Karpas-422 (cell line): ENCODE measurements around the gene SORBS1. TPM values are rescaled to one million over a fixed set of nuclear protein-coding genes. Genes with fewer than 3 reads are reported as not detected.

Experiments used
- DNase-seq: peaks from one replicate; pipeline ENCODE4 v3.0.0-alpha.2; 2015
- H2AFZ ChIP-seq: fragments of 200-600 bp; sonication (generic); 2 replicates; pipeline ENCODE4 v1.6.1; 2014; ENCODE audit warnings: antibody characterized with exemption, low read length, mixed read lengths
- H3K27ac ChIP-seq: fragments of 200-600 bp; sonication (generic); 2 replicates; pipeline ENCODE4 v1.5.1; 2014; ENCODE audit warnings: mild to moderate bottlenecking, low read length, moderate library complexity
- H3K27me3 ChIP-seq: fragments of 200-600 bp; sonication (generic); 2 replicates; pipeline ENCODE4 v1.6.1; 2014; ENCODE audit warnings: low read length, mixed read lengths
- H3K36me3 ChIP-seq: fragments of 200-600 bp; sonication (generic); 2 replicates; pipeline ENCODE4 v1.6.1; 2014; ENCODE audit warnings: low read length, mixed read lengths; ENCODE audit not compliant: insufficient read depth
- H3K4me1 ChIP-seq: fragments of 200-600 bp; sonication (generic); 2 replicates; pipeline ENCODE4 v1.6.1; 2014; ENCODE audit warnings: mild to moderate bottlenecking, low read length, mixed read lengths
- H3K4me2 ChIP-seq: fragments of 200-600 bp; sonication (generic); 2 replicates; pipeline ENCODE4 v1.6.1; 2014; ENCODE audit warnings: low read length, low read depth, mild to moderate bottlenecking; ENCODE audit not compliant: poor library complexity, severe bottlenecking
- H3K4me3 ChIP-seq: fragments of 200-600 bp; sonication (generic); 2 replicates; pipeline ENCODE4 v1.5.1; 2014; ENCODE audit warnings: mild to moderate bottlenecking, antibody characterized with exemption, low read length, mixed read lengths
- H3K79me2 ChIP-seq: fragments of 200-600 bp; sonication (generic); 2 replicates; pipeline ENCODE4 v1.6.1; 2014; ENCODE audit warnings: mild to moderate bottlenecking, low read length, mixed read lengths
- H3K9ac ChIP-seq: fragments of 200-600 bp; sonication (generic); 2 replicates; pipeline ENCODE4 v1.6.0; 2014; ENCODE audit warnings: low read length
- H3K9me2 ChIP-seq: fragments of 200-600 bp; sonication (generic), shearing (Covaris generic); replicated peaks from 2 replicates; pipeline ENCODE4 v1.6.0; 2014; ENCODE audit warnings: mild to moderate bottlenecking, low read length, moderate library complexity; ENCODE audit not compliant: insufficient read depth
- H3K9me3 ChIP-seq: fragments of 300-700, 200-600 bp; sonication (generic); 2 replicates; pipeline ENCODE4 v1.6.1; 2014; ENCODE audit warnings: low read length, mixed read lengths
- H4K20me1 ChIP-seq: fragments of 200-600 bp; sonication (generic); 2 replicates; pipeline ENCODE4 v1.6.1; 2014; ENCODE audit warnings: mild to moderate bottlenecking, antibody characterized with exemption, low read length, low read depth; ENCODE audit not compliant: insufficient read depth
- total RNA-seq: library from RNA; depleted of rRNA; stranded (reverse); fragments of >200 nt; shearing (Covaris generic); gene quantifications from 2 replicates; pipeline ENCODE4 v1.2.3, GENCODE V29; 2014; ENCODE audit warnings: low replicate concordance

SORBS1 gene
- total RNA-seq, 1 experiment from 2014 or later, result 0.15 TPM

- no peak for DNase-seq
- peak overlapping the region; percentile 45; the same call in 1 of the 2 replicates for H3K4me3 ChIP-seq
These were observed 650 bp upstream of the SORBS1 start for GRCh38 chr10:95561864-95562177.

DNA sequence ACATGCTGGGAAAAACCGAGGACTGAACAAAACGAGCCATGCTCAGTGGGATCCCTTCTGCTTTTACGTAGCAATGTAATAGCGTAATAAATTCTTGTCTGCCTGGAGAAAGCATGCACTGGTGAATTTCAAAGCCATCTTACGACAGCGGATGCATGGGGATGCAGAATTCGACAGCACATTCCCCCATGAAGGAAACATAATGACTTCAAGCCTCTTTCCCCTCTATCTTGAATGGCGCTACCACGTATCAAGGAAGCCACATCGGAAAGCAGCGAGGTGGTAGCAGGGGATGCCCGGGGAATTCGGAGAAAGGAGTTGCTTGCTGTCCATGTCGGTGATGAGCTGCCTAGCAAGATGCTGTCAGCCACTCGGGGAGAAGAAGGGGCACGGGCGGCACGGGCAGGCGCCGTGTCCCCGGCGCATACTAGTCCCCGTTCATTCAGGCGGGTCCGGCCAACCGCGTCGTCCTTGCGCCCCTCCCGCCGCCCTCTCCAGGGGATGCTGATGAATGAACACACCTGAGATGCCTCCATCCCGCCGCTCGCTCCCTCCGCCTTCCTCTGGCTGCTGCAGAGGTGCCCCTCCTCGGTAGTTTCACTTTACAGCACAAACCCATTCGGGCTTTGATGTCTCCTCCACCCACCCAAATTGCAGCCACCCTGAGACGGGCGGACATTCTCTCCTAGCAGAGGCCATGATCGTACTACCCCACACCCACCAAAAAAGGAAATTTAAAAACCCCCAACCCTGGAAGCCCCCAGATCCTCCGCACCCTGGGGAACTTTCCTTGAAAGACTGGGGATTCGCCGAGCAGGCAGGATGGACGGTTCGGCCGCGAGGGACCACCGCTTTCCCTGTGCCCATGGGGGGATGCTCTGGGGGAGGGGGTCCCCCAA is 644 bp downstream of the SORBS1 start:
- Histone ChIP-seq H3K9me3 (no peaks in the 10 kb centered on the region), H3K27me3 (no peaks in the 10 kb centered on the region), H3K4me1 (no peaks in the 10 kb centered on the region), H3K79me2 (no peaks in the 10 kb centered on the region), H3K9ac (peak overlapping the region; percentile 63), H3K36me3 (no peaks in the 10 kb centered on the region), H3K9me2 (no peaks in the 10 kb centered on the region), H3K27ac (no peak overlapping the region), H4K20me1 (no peaks in the 10 kb centered on the region), H3K4me2 (peak overlapping the region; percentile 79), H3K4me3 (peak overlapping the region; percentile 67), H2AFZ (peak overlapping the region; percentile 36; the same call in 1 of the 2 replicates)
- DNase-seq, result peak; percentile 41

More at GRCh38 chr10:95561864-95562177, 650 bp upstream of the SORBS1 start:
- Histone ChIP-seq H2AFZ (0 out of 2 replicates have a peak overlapping the region, but pooled peaks have one; percentile 50), H3K9ac (0 out of 2 replicates have a peak overlapping the region, but pooled peaks have one; percentile 30), H3K4me1 (no peaks in the 10 kb centered on the region), H3K79me2 (no peaks in the 10 kb centered on the region), H3K9me3 (no peaks in the 10 kb centered on the region), H4K20me1 (no peaks in the 10 kb centered on the region), H3K36me3 (no peaks in the 10 kb centered on the region), H3K27ac (no peak overlapping the region), H3K9me2 (no peaks in the 10 kb centered on the region), H3K4me2 (peak overlapping the region; percentile 48), H3K27me3 (no peaks in the 10 kb centered on the region)

DNA sequence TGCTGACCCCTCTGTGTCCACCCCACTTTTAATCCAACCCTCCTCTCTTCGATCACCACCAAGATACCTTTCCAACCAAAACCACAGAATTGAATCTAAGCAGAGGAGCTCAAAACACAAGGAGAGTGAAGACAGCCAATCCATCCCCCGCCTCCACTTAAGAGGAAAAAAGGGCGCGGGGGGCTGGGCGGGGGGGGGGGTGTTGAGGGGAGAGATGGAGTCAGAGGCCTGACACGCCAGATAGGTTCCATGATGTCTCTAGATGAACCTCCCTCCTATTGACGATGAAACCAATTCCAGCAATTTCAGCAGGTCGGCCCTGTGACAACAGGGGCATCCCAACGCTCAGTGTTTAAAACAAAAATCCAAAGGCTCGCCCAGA is 1.3 kb downstream of the SORBS1 start:
- Histone ChIP-seq H3K79me2 (no peaks in the 10 kb centered on the region), H3K4me3 (no peak overlapping the region), H3K27me3 (no peaks in the 10 kb centered on the region), H3K36me3 (no peaks in the 10 kb centered on the region), H3K9ac (no peak overlapping the region), H3K4me2 (no peak overlapping the region), H4K20me1 (no peaks in the 10 kb centered on the region), H2AFZ (no peak overlapping the region), H3K4me1 (no peaks in the 10 kb centered on the region), H3K9me2 (no peaks in the 10 kb centered on the region), H3K9me3 (no peaks in the 10 kb centered on the region), H3K27ac (no peak overlapping the region)
- no peak for DNase-seq

- Histone ChIP-seq H3K9me2 (no peaks in the 10 kb centered on the region), H4K20me1 (no peaks in the 10 kb centered on the region), H2AFZ (no peak overlapping the region), H3K4me3 (no peak overlapping the region), H3K27me3 (no peaks in the 10 kb centered on the region), H3K4me2 (no peak overlapping the region), H3K9ac (no peak overlapping the region), H3K4me1 (no peaks in the 10 kb centered on the region), H3K9me3 (no peaks in the 10 kb centered on the region), H3K36me3 (no peaks in the 10 kb centered on the region), H3K79me2 (no peaks in the 10 kb centered on the region), H3K27ac (no peak overlapping the region)
- DNase-seq, result no peak
These were observed 1.7 kb downstream of the SORBS1 start for GRCh38 chr10:95559471-95559870.

GRCh38 chr10:95558593-95559320 is 2.4 kb downstream of the SORBS1 start:
- no peaks in the 10 kb centered on the region for H3K4me1 ChIP-seq
- no peaks in the 10 kb centered on the region for H3K9me3 ChIP-seq
- H3K27me3 ChIP-seq, result no peaks in the 10 kb centered on the region
- no peaks in the 10 kb centered on the region for H3K36me3 ChIP-seq
- no peaks in the 10 kb centered on the region for H3K79me2 ChIP-seq
- no peak overlapping the region for H3K4me3 ChIP-seq
- no peak overlapping the region for H3K4me2 ChIP-seq
- no peak for DNase-seq
- no peak overlapping the region for H3K9ac ChIP-seq
- no peaks in the 10 kb centered on the region for H3K9me2 ChIP-seq
- H4K20me1 ChIP-seq, result no peaks in the 10 kb centered on the region
- no peak overlapping the region for H2AFZ ChIP-seq
- H3K27ac ChIP-seq, result no peak overlapping the region

- Histone ChIP-seq H3K27ac (no peak overlapping the region), H3K79me2 (no peaks in the 10 kb centered on the region)
- no peak for DNase-seq
These were observed 4.0 kb downstream of the SORBS1 start for GRCh38 chr10:95556994-95557767.

DNA sequence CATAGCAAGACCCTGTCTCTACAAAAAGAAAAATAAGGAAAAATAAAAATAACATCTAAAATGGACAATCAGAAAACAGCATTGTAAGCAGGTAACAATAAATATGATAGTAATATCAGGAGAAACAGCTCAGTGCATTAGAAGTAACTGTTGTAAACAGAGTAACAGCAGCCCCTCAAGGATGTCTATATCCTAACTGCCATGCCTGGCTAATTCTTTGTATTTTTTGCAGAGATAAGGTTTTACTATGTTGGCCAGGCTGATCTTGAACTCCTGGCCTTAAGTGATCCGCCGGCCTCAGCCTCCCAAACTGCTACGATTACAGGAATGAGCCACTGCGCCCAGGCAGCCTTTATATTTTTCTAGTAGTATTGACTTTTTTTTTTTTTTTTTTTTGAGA is 7.5 kb downstream of the SORBS1 start:
- H3K4me1 ChIP-seq, result no peaks in the 10 kb centered on the region
- H3K9me2 ChIP-seq, result no peaks in the 10 kb centered on the region
- no peak overlapping the region for H3K4me3 ChIP-seq
- no peaks in the 10 kb centered on the region for H3K36me3 ChIP-seq
- H3K27ac ChIP-seq, result no peak overlapping the region
- H2AFZ ChIP-seq, result no peak overlapping the region
- no peaks in the 10 kb centered on the region for H4K20me1 ChIP-seq
- no peaks in the 10 kb centered on the region for H3K27me3 ChIP-seq
- H3K4me2 ChIP-seq, result no peak overlapping the region
- no peaks in the 10 kb centered on the region for H3K9me3 ChIP-seq
- no peak for DNase-seq
- no peaks in the 10 kb centered on the region for H3K79me2 ChIP-seq
- no peak overlapping the region for H3K9ac ChIP-seq

More at GRCh38 chr10:95556994-95557767, 4.0 kb downstream of the SORBS1 start:
- H3K36me3 ChIP-seq, result no peaks in the 10 kb centered on the region
- no peak overlapping the region for H3K9ac ChIP-seq
- no peaks in the 10 kb centered on the region for H3K9me3 ChIP-seq
- no peaks in the 10 kb centered on the region for H3K4me1 ChIP-seq
- H4K20me1 ChIP-seq, result no peaks in the 10 kb centered on the region
- no peaks in the 10 kb centered on the region for H3K27me3 ChIP-seq
- H3K4me3 ChIP-seq, result no peak overlapping the region
- no peak overlapping the region for H2AFZ ChIP-seq
- no peak overlapping the region for H3K4me2 ChIP-seq
- H3K9me2 ChIP-seq, result no peaks in the 10 kb centered on the region
